ENCODE measurements around the gene ZBTB33. TPM values are rescaled to one million over a fixed set of nuclear protein-coding genes. Genes with fewer than 3 reads are reported as not detected.

The ZBTB33 gene
- total and polyA plus RNA-seq, 2 of the 13 experiments (the other 11 are each of a cell fraction or from before 2014, with no cell fraction given), result 6.5 to 20.2 TPM

Other genes with a start within 250 kb of the ZBTB33 start
- gene RHOXF2B, start 173.1 kb upstream of the ZBTB33 start, total RNA-seq (2016; rRNA removed; fragmentation: Illumina TruSeq; extraction: Trizol), result not detected in 2 replicates
- not detected in 2 replicates for gene RHOXF2B, start 173.1 kb upstream of the ZBTB33 start, polyA plus RNA-seq (2011; rRNA removed)
- gene RHOXF1, start 134.9 kb upstream of the ZBTB33 start, total RNA-seq (2016; rRNA removed; fragmentation: Illumina TruSeq; extraction: Trizol), result not detected in 2 replicates
- not detected in 2 replicates for gene RHOXF1, start 134.9 kb upstream of the ZBTB33 start, polyA plus RNA-seq (2011; rRNA removed)
- not detected in 2 replicates for gene RHOXF2, start 92.2 kb upstream of the ZBTB33 start, total RNA-seq (2016; rRNA removed; fragmentation: Illumina TruSeq; extraction: Trizol)
- gene RHOXF2, start 92.2 kb upstream of the ZBTB33 start, polyA plus RNA-seq (2011; rRNA removed), result not detected in 2 replicates
- 0.40 and 0.56 TPM in 2 replicates for gene TMEM255A, start 60.6 kb downstream of the ZBTB33 start, total RNA-seq (2016; rRNA removed; fragmentation: Illumina TruSeq; extraction: Trizol)
- gene TMEM255A, start 60.6 kb downstream of the ZBTB33 start, polyA plus RNA-seq (2011; rRNA removed), result 0.13 TPM in 2 replicates
- gene ATP1B4, start 111.3 kb downstream of the ZBTB33 start, total RNA-seq (2016; rRNA removed; fragmentation: Illumina TruSeq; extraction: Trizol), result not detected in 2 replicates
- gene ATP1B4, start 111.3 kb downstream of the ZBTB33 start, polyA plus RNA-seq (2011; rRNA removed), result not detected in 2 replicates
- 63.0 and 127 TPM in 2 replicates for gene LAMP2, start 218.5 kb downstream of the ZBTB33 start, total RNA-seq (2016; rRNA removed; fragmentation: Illumina TruSeq; extraction: Trizol)
- 143 and 170 TPM in 2 replicates for gene LAMP2, start 218.5 kb downstream of the ZBTB33 start, polyA plus RNA-seq (2011; rRNA removed)

Measured in HepG2 (cell line).